WTC11 (cell line): ENCODE measurements around the gene GPR3.

Source experiments
- CBFB ChIP-seq: sonication (generic); formaldehyde crosslinking; IDR thresholded peaks from 2 replicates; pipeline ENCODE4 v1.8.1; 2022; ENCODE audit warnings: mild to moderate bottlenecking, low read depth, missing genetic modification reagents
- JUN ChIP-seq: sonication (generic); formaldehyde crosslinking; IDR thresholded peaks from 2 replicates; pipeline ENCODE4 v1.8.0; 2023; ENCODE audit warnings: mild to moderate bottlenecking, missing genetic modification reagents
- TF ChIP-seq, protein P1 (sequence below): fragments of 200-600 bp; IDR thresholded peaks from 2 replicates; pipeline ENCODE4 v1.8.0; 2022; ENCODE audit warnings: antibody characterized with exemption
- TF ChIP-seq, protein P2 (sequence below): fragments of 250-450 bp; sonication (Bioruptor Pico); IDR thresholded peaks from 2 replicates; pipeline ENCODE4 v1.9.0; 2021; ENCODE audit warnings: mild to moderate bottlenecking, borderline replicate concordance
- TF ChIP-seq, protein P3 (sequence below): sonication (generic); formaldehyde crosslinking; conservative IDR thresholded peaks from 2 replicates; pipeline ENCODE4 v1.8.1; 2022; ENCODE audit warnings: mild to moderate bottlenecking, missing genetic modification reagents
- TF ChIP-seq, protein P4 (sequence below): sonication (generic); formaldehyde crosslinking; IDR thresholded peaks from 2 replicates; pipeline ENCODE4 v1.8.0; 2022; ENCODE audit warnings: mild to moderate bottlenecking, missing genetic modification reagents

DNA sequence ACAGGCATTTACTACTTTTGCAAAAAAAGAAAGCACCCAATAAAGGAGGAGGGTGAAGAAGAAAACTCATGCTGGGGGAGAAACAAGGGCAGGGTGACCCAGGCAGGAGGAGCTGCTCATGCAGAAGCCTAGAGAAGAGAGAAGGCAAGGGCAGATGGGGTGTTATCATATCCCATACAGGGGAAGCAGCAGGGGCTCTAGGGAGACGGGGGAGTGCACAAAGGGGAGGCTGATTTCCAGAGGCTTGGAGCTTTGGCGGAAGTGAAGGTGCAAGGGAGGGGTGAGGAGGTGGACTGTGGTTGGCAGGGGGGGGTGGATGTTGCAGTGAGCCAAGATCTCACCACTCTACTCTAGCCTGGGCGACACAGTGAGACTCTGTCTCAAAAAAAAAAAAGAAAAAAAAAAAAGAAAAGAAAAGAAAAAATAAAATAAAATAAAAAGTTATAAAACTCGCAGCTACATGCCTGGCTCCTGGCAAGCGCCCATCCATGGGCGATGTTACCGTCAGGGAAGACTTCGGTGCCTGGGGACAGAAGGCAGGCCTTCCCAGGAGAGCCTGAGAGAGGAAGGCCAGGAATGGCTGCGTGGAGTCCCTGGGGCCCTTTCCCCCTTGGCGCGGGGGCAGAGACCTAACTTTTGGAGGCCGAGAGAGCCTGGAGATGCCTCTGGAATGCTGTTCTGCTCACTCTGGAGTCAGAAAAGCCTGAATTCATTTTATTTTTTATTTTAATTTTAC, 14.5 kb upstream of the GPR3 start:
- TF ChIP-seq, protein P1, sequence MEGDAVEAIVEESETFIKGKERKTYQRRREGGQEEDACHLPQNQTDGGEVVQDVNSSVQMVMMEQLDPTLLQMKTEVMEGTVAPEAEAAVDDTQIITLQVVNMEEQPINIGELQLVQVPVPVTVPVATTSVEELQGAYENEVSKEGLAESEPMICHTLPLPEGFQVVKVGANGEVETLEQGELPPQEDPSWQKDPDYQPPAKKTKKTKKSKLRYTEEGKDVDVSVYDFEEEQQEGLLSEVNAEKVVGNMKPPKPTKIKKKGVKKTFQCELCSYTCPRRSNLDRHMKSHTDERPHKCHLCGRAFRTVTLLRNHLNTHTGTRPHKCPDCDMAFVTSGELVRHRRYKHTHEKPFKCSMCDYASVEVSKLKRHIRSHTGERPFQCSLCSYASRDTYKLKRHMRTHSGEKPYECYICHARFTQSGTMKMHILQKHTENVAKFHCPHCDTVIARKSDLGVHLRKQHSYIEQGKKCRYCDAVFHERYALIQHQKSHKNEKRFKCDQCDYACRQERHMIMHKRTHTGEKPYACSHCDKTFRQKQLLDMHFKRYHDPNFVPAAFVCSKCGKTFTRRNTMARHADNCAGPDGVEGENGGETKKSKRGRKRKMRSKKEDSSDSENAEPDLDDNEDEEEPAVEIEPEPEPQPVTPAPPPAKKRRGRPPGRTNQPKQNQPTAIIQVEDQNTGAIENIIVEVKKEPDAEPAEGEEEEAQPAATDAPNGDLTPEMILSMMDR: no peak
- TF ChIP-seq, protein P2, sequence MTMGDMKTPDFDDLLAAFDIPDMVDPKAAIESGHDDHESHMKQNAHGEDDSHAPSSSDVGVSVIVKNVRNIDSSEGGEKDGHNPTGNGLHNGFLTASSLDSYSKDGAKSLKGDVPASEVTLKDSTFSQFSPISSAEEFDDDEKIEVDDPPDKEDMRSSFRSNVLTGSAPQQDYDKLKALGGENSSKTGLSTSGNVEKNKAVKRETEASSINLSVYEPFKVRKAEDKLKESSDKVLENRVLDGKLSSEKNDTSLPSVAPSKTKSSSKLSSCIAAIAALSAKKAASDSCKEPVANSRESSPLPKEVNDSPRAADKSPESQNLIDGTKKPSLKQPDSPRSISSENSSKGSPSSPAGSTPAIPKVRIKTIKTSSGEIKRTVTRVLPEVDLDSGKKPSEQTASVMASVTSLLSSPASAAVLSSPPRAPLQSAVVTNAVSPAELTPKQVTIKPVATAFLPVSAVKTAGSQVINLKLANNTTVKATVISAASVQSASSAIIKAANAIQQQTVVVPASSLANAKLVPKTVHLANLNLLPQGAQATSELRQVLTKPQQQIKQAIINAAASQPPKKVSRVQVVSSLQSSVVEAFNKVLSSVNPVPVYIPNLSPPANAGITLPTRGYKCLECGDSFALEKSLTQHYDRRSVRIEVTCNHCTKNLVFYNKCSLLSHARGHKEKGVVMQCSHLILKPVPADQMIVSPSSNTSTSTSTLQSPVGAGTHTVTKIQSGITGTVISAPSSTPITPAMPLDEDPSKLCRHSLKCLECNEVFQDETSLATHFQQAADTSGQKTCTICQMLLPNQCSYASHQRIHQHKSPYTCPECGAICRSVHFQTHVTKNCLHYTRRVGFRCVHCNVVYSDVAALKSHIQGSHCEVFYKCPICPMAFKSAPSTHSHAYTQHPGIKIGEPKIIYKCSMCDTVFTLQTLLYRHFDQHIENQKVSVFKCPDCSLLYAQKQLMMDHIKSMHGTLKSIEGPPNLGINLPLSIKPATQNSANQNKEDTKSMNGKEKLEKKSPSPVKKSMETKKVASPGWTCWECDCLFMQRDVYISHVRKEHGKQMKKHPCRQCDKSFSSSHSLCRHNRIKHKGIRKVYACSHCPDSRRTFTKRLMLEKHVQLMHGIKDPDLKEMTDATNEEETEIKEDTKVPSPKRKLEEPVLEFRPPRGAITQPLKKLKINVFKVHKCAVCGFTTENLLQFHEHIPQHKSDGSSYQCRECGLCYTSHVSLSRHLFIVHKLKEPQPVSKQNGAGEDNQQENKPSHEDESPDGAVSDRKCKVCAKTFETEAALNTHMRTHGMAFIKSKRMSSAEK: no peak
- TF ChIP-seq, protein P3, sequence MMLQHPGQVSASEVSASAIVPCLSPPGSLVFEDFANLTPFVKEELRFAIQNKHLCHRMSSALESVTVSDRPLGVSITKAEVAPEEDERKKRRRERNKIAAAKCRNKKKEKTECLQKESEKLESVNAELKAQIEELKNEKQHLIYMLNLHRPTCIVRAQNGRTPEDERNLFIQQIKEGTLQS (CRISPR knock-in tag): no peak
- TF ChIP-seq, protein P4, sequence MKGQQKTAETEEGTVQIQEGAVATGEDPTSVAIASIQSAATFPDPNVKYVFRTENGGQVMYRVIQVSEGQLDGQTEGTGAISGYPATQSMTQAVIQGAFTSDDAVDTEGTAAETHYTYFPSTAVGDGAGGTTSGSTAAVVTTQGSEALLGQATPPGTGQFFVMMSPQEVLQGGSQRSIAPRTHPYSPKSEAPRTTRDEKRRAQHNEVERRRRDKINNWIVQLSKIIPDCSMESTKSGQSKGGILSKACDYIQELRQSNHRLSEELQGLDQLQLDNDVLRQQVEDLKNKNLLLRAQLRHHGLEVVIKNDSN (CRISPR knock-in tag): no peak
- TF ChIP-seq JUN (CRISPR knock-in tag) (no peak), CBFB (CRISPR knock-in tag) (no peak)
